GM19240 (cell line): ENCODE data around the gene HRG.

ENCODE experiments used
- DNase-seq: peaks from one replicate; pipeline ENCODE4 v3.0.0; 2011; ENCODE audit warnings: low spot score; ENCODE audit not compliant: insufficient read length

HRG gene

DNA sequence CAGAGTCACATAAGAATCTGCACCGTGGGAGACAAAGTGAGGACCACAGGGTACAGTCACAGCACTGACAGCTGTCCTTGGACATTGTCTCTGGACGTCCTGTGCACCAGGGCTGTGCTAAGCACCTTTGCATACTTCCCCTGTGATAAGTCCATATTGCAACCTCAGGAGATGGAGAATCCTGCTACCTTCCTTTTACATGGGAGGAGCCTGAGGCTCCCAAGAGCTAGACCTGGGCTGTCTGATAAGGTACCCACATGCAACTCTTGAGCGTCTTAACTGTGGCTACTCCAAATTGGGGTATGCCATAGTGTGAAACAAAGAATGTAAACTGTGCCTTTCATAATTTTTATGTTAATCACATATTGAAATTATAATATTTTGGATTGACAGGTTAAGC is 28.1 kb upstream of the HRG start:
- no peak for DNase-seq

DNA sequence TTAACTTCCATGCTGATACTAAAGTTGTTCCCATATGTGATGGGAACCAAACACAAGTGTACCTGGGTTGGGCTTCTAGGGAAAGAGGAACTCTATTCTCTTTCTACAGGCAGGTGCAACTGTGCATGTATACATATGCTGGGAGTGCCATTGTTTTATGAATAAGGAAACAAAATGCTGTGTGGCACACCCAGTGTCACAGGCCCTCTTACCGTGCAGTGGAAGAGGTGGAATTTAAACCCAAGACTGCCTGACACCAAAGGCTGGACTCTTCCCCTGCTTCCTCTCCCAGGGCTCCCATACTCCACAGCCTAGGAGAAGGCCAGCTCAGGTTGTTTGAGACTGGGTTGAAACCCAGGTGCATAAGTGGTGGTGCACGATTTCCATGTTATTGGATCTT is 27.6 kb upstream of the HRG start:
- DNase-seq = no peak

DNA sequence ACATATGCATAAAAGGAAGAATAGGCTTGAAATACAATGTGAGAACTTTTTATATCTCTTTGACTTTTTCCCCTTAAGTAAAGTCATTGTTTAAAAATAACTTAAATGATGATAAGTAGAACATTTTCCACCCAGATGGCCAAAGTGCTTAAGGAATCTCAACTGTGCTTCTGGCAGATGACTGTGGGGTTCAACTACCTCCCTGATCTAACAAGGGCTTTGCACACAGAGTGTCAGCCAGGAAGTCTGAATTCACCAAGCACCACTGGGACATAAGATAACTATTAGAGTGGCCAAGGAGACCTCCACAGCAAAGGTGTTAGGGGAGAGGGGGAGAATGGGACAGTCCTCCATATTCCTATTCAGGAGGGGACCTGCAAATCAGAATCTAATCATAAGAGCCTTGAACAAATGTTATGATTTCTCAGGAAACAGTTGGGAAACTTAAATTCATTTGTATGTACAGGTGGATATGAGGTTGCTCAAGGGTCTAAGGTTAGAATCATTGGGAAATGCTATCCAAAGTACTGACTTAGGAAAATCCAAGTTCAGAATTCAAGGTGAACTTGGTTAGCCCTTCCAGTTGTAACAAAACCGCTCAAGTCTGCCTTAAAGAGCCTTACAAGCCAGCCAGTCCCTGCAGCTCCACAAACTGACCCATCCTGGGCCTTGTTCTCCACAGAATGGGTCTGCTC is 25.9 kb upstream of the HRG start, which contains the start of gene FETUB:
TSS of gene FETUB (plus strand) at position 622 of the 695 bp plus-strand sequence. CDS start at position 684, 62 bp downstream.
- DNase-seq = no peak

DNA sequence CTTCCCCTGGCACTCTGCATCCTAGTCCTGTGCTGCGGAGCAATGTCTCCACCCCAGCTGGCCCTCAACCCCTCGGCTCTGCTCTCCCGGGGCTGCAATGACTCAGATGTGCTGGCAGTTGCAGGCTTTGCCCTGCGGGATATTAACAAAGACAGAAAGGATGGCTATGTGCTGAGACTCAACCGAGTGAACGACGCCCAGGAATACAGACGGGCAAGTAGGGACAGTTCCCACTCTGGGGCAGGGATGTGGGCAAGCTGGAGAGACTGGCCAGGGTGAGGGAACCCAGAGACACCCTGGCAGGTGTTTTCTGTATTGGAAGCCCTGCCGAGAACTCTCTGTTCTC is 25.4 kb upstream of the HRG start:
- no peak for DNase-seq

DNA sequence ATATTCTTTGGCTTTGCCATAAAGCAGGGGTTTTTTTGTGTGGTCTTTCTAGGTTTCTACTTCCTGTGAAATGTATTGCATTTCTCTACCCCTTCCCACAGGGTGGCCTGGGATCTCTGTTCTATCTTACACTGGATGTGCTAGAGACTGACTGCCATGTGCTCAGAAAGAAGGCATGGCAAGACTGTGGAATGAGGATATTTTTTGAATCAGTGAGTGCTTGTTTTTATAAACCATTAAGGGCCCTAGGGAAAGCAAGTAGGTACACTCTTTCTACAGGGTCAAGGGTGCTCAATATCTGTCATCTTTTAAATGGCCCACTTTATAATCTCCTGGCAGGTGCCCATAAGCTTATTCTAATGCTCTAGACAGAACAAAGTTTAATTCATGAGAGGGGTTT is 24.9 kb upstream of the HRG start:
- no peak for DNase-seq

DNA sequence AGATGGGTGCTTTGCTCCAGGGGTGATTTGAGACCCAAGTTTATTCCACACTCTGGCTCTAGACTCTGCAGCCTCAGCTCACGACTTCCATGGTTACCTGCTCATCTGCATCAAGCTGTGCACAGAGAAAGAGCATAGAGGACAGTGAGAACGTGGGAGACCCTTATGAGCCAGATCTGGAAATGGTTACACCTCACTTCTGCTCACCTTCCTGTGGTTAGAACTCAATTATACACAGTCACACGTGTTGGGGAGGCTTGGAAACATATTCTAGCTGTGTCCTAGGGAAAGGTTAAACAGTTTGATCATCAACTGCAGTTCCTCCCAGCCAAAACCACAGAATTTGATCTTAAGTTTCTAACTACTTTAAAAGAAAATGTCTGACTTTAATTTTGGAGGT is 23.8 kb upstream of the HRG start:
- no peak for DNase-seq

DNA sequence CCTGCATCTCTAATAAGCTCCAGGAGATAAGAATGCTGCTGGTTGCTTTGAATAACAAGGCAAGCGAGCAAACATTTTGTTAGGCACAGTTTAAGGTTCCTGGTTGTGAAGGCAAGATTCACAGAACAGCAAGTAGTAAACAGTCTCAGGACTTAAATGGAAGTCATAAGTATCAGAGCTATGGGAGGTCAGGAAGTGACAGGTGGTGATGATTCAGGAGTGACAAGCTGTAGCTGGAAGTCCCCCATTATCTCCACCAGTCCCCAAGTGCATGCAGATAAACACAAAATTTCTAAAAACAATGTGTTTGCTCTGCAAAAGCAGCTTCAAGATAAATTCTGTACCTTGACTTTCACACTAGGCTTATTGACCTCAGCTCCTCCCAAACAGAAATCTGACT is 22.3 kb upstream of the HRG start:
- DNase-seq = no peak

DNA sequence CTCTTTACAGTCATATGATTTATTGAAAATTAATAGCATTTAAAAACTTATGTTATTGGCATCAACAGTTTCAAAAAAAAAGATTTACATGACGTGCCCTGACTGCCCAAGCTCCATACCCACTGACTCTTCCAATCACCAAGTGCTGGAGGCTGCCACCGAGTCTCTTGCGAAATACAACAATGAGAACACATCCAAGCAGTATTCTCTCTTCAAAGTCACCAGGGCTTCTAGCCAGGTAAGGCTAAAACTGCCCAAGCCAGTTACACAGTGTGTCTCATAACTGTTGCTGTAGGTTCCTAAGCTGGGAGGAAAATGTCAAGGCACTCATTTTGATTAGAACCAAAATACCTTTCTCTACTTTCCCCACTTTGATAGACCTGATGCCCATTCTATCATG is 21.1 kb upstream of the HRG start:
- DNase-seq = no peak

DNA sequence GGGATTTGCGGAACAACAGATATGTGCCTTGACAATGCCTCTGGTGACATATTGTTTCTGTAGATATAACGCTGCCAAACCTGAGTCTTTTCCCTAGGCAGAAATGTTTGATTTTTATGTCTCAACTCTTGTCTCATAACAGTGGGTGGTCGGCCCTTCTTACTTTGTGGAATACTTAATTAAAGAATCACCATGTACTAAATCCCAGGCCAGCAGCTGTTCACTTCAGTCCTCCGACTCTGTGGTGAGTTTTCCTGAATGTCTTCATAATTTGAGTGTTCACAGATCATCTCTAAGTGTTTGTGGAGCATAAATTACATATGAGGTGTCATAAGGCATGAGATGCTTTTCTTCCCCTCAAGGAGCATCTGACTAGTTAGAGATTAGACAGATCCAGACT is 19.7 kb upstream of the HRG start:
- DNase-seq = no peak

DNA sequence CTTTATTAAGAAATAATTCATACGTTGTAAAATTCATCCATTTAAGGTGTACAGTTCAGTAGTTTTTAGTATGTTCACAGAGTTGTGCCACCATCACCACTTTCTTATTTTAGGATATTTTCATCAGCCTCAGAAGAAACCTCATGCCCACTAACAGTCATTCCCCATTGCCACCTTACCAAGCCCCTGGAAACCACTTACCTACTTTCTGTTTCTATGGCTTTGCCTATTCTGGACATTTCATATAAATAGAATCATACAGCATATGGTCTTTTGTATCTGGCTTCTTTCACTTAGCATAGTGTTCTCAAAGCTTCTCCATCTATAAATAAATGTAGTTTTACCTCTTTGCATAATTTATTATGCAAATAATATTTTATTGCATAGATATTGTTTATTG is 19.0 kb upstream of the HRG start:
- DNase-seq = no peak

DNA sequence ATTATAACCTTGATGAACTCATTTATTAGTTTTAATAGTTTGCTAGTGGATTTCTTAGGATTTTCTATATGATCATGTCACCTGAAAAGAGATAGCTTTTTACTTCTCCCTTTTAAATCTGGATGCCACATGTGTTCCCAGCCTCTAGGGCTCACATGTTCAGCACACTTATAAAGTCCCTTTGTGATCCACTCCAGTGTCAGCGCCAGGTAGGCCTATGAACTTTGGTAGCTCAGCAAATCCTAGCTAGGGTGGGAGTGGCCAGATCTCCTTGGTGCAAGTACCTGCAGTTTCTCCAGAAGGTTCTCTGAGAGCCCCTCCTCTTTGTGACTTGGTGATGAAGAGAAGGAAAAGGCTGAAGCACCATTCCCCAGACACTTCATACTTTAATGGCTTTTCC is 17.0 kb upstream of the HRG start:
- DNase-seq = no peak

DNA sequence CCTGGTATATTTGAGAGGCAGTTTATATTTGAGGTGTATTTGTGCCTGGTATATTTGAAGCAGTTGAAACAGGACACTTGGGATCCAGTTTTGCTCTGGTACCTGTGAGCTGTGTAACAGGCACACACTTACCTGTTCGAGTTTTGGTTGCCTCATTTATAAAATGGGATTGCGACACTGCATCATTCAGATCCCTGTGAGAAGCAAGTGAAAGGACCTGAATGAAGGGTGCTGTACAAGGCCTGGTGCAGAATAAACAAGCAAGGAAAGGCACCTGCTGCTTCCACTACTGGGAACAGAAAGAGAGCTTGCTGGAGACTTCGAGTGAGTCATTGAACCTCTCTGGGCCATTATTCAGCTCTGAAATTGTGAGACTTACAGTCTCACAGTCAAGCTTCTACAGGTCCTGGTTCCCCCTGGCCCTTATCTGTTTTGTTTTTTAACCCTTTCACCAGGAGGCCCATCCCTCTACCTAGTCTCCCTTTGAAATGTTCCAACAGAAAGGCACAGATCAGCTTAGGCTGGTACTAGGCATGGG is 14.1 kb upstream of the HRG start:
- DNase-seq = no peak

DNA sequence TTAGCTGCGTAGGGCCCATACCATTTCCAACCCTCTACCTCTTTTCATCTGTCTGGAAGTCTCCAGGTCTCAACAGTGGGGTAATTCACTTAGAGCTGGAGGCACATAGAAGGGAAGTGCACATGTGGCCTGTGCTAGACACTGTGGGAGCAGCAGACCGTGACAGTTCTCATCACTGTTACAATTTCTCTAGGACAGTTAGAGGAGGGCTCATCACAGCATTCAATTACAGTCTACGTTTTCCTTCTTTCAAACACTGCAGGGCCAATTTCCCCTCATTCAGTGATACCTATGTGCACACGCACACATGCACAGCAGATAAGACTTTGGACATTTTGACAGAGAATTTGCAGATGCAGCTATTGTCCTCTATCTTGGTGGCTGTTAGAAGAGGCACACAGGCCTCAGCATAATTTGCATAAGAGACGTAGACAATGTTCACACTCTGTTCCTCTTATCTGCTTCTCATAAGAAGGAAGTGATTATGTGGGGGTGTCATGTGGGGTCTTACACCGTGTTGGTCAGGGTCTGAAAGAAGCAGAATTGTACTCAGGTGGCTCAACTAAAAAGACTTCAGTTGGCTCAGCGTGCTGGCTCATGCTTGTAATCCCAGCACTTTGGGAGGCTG is 12.6 kb upstream of the HRG start:
- DNase-seq = peak; percentile 41

DNA sequence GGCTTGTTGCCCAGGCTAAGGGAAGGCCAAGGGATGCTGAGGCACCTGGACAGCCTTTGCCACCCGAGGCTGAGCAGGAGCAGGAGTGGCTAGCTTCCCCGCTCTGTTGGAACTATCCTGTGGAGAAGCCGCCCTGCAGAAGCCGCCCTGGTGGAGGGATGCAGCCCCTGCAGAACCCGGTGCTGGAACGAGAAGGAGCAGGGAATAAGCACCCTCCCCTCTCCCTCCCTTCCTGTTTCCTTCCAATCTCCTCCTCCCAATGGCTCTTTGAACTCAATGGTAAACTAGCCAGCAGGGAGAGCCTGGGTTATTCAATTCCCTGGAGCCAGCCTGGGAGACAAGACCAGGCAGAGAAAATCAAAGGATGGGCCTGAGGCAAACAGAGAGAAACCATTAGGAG is 11.8 kb upstream of the HRG start:
- no peak for DNase-seq

DNA sequence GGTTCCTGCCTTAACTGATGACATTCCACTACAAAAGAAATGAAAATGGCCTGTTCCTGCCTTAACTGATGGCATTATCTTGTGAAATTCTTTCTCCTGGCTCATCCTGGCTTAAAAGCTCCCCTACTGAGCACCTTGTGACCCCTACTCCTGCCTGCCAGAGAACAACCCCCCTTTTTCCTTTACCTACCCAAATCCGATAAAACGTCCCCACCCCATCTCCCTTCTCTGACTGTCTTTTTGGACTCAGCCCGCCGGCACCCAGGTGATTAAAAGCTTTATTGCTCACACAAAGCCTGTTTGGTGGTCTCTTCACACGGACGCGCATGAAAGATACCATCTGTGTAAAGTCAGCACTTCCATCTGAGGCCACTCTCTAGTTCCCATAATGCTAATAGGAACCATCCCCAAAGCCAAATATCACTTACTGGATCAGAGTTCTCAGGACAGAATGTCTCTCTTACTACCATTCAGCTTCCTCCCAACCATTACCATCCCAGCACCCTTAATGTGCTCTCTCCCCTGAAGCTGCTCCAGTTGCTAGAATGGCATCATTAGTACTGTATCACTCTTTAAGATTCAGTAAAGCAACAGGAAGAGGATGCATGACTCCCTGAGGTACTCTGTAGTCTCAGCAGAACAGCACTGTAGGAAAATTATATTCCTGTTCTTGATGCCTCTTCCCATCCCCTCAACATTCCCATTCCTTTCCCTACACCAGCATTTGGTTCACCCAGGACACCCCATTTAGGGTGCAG is 2.3 kb upstream of the HRG start:
- no peak for DNase-seq

DNA sequence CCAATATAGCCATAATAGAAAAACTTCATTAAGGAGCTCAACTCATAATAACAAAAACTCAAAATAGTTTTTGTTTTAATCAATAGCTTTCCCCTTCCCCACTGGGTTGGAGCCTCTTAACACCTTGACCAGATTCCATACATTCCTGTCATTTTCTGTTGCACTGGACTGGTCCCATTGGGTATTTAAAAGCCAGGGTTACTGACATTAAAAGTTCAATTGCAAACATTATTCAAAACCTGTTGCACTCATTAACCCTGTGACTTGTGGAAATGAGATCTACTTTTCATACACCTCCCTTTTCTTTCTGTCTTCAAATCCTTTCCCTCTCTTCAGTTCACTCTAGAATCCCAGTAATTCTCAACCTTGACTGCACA is 1.7 kb upstream of the HRG start:
- no peak for DNase-seq

DNA sequence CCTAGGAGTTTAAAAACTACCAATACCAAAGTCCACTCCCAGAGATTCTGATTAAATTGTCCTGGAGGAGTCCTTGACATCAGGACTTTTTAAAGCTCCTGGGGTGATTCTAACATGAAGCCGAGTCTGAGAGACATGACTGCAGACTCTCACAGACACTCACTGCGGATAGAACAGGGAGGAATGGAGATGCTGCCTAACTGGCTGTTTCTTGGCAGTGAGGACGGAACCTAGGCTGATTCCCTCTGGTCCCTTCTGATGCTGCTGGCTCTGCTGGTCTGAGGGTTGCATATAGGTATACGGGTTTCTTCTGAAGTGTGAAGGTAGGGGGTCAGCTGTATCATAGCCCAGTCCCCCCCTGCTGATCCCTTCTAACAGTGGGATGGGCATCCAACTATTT is 1.3 kb upstream of the HRG start:
- no peak for DNase-seq

DNA sequence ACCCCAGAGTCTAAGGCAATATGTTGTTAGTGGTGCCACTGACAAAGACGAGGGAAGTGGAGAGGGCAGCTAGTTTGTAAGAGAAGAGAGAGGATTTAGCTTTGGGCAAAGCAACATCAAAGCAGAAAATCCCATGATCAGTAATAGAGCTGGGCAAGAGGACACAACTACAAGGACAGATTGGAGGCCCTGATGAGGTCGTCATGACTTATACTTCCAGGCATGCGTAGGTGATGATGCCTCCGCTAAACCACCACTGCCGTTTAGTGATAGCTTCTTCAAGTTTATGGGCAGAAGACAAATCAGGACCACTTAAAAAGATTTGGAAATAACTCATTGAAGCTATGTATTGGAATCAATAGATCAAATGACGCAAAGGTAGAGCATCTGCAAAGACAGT is 2.6 kb downstream of the HRG start:
- no peak for DNase-seq

DNA sequence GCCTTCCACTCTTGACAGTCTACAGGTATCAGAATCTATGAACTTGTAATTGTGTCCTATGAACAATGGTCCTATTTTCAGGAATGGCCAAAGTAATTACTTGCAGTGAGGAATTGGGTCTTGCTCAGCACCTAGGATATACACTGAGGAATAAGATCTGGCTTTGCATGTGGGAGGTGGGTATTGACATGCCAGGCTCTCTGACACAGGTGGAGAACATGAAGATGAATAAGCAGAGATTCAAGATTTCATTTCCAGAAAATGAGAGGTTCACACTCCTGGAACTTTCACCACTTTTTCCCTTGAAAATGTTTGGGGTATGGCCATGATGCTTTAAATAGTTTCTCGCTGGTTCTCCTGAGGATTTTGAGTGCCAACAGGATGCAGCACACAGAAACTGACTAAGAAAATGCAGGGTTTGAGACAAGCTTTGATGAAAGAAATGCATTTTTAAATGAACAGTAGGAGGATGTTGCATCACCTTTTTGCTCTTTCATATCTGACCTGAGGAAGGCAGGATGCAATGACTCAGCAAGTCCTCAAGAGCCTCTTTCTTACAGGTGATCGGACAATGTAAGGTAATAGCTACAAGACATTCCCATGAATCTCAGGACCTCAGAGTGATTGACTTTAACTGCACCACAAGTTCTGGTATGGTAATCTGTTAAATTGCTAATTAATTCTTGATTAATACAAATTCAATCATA is 3.7 kb downstream of the HRG start:
- DNase-seq = no peak

DNA sequence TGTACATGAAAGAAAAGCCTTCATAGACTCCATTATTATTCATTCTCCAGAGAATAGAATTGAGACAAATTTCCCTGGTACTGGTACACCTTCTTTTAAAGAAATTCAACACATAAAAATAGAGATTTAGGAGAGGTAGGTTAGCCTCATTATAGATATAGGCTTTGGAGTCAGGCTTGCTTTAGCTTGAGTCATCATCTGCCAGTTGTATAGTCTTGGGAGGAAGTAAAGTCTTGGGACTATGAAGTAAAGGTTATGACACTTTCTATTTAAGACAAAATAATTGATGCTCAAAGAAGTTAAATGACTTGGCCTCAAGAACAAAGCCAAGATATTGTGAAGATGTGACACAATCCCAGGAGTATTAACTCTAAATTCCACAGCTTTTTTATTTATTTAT is 4.3 kb downstream of the HRG start:
- no peak for DNase-seq

DNA sequence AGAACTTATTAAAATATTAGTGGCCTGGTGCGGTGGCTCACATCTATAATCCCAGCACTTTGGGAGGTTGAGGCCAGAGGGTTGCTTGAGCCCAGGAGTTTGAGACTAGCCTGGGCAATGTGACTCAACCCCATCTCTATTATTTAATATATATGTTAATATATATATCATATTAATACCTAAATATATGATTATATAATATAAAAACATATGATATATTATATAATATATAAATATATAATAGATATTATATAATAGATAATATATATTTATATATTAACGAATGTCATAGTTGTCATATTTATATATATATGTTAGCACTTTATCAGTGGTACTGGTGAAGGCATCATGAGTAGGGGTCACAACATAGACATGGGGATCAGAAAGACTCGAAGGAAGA is 5.2 kb downstream of the HRG start:
- no peak for DNase-seq

DNA sequence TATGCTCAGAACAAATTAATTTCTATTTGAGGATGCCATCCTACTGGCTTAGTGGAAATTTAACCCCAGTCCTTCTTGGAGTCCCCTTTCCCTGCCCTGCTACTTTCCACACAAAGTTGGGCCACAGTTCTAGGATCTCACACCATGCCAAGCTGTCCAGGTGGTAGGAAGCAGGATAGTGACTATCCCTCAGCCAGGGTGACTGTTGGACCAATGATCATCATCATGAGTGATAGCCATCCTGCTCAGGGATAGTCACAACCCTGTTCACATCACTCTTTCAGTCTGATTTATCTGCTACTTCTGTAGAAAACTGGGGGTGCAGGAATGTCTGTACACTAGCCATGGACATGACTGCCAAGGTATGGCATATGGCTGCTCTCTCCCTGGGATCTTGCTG is 12.8 kb downstream of the HRG start:
- no peak for DNase-seq
